ENCODE results near the gene SFMBT2. TPM values are rescaled to one million over a fixed set of nuclear protein-coding genes. Genes with fewer than 3 reads are reported as not detected.

The SFMBT2 gene
- total and polyA plus RNA-seq, 2 experiments from 2014 or later: 4.3 to 5.9 TPM

GRCh38 chr10:7380704-7381241 lies 30.1 kb downstream of the SFMBT2 start:
- Histone ChIP-seq H3K4me3 (no peak overlapping the region), H3K9me3 (ENCODE audit: low read depth) (no peaks in the 10 kb centered on the region), H3K27ac (no peak overlapping the region), H3K4me1 (ENCODE audit: low read depth) (no peaks in the 10 kb centered on the region), H3K27me3 (no peaks in the 10 kb centered on the region), H3K36me3 (no peaks in the 10 kb centered on the region)
- DNase-seq (ENCODE audit: low read depth in 1 of 2, low spot score in 1 of 2): no peak
- no peak for TF ChIP-seq CTCF (IDR thresholded peaks at IDR 0.05; ENCODE audit: low read depth, low read length)

GRCh38 chr10:7378602-7379403 lies 32.0 kb downstream of the SFMBT2 start:
- Histone ChIP-seq H3K27ac (no peak overlapping the region), H3K36me3 (no peaks in the 10 kb centered on the region), H3K4me3 (no peak overlapping the region), H3K9me3 (ENCODE audit: low read depth) (no peaks in the 10 kb centered on the region), H3K4me1 (ENCODE audit: low read depth) (no peaks in the 10 kb centered on the region), H3K27me3 (no peaks in the 10 kb centered on the region)
- no peak for TF ChIP-seq CTCF (IDR thresholded peaks at IDR 0.05; ENCODE audit: low read depth, low read length)
- no peak for DNase-seq (ENCODE audit: low read depth in 1 of 2, low spot score in 1 of 2)

GRCh38 chr10:7377614-7378248 lies 33.1 kb downstream of the SFMBT2 start:
- Histone ChIP-seq H3K27ac (no peak overlapping the region), H3K9me3 (ENCODE audit: low read depth) (no peaks in the 10 kb centered on the region), H3K4me3 (no peak overlapping the region), H3K36me3 (no peaks in the 10 kb centered on the region), H3K4me1 (ENCODE audit: low read depth) (no peaks in the 10 kb centered on the region), H3K27me3 (no peaks in the 10 kb centered on the region)
- no peak for TF ChIP-seq CTCF (IDR thresholded peaks at IDR 0.05; ENCODE audit: low read depth, low read length)
- no peak for DNase-seq (ENCODE audit: low read depth in 1 of 2, low spot score in 1 of 2)

GRCh38 chr10:7374795-7375194 lies 36.0 kb downstream of the SFMBT2 start:
- no peak for DNase-seq (ENCODE audit: low read depth in 1 of 2, low spot score in 1 of 2)
- Histone ChIP-seq H3K27me3 (no peaks in the 10 kb centered on the region), H3K36me3 (no peaks in the 10 kb centered on the region), H3K4me1 (ENCODE audit: low read depth) (no peaks in the 10 kb centered on the region), H3K9me3 (ENCODE audit: low read depth) (no peaks in the 10 kb centered on the region), H3K4me3 (no peak overlapping the region), H3K27ac (no peak overlapping the region)
- no peak for TF ChIP-seq CTCF (IDR thresholded peaks at IDR 0.05; ENCODE audit: low read depth, low read length)

- Histone ChIP-seq H3K27me3 (no peaks in the 10 kb centered on the region), H3K4me3 (no peak overlapping the region), H3K36me3 (no peaks in the 10 kb centered on the region), H3K4me1 (ENCODE audit: low read depth) (peaks cover 6% of the 10 kb centered on the region), H3K9me3 (ENCODE audit: low read depth) (no peaks in the 10 kb centered on the region), H3K27ac (peak overlapping the region; percentile 2)
- no peak for DNase-seq (ENCODE audit: low read depth in 1 of 2, low spot score in 1 of 2)
- TF ChIP-seq CTCF (IDR thresholded peaks at IDR 0.05; ENCODE audit: low read depth, low read length): no peak
Observed at GRCh38 chr10:7373039-7373438, 37.8 kb downstream of the SFMBT2 start.
